ENCODE measurements around the gene SGMS1. TPM values are rescaled to one million over a fixed set of nuclear protein-coding genes. Genes with fewer than 3 reads are reported as not detected.

Gene SGMS1
- total RNA-seq, 3 donors from 2014 or later, result 66.5 to 114 (median 80.1) TPM

- DNase-seq (ENCODE audit: low spot score in 2 of 2), result no peak
- intact Hi-C loops (cut with DNase I; ENCODE audit: low total_unique reads), result no loop called here
Observed at GRCh38 chr10:50351483-50352146, 272.1 kb downstream of the SGMS1 start.

DNA sequence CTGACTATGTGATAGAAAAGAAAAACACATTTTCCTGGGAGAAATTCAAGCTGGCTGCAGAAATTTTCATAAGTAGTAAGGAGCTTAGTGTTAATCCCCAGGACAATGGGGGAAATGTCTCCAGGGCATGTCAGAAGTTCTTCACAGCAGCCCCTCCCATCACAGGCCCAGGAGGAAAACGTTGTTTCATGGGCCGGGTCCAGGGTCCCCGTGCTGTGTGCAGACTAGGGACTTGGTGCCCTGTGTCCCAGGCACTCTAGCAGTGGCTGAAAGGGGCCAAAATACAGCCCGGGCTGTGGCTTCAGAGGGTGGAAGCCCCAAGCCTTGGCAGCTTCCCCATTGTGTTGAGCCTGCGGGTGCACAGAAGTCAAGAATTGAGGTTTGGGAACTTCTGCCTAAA, 273.4 kb downstream of the SGMS1 start:
- no peak for DNase-seq (ENCODE audit: low spot score in 2 of 2)
- no peak overlapping the region for H3K4me3 ChIP-seq
- TF ChIP-seq POLR2AphosphoS5 (IDR thresholded peaks at IDR 0.05) (no peak), POLR2A (IDR thresholded peaks at IDR 0.05) (no peak)
- TF ChIP-seq, protein P1, sequence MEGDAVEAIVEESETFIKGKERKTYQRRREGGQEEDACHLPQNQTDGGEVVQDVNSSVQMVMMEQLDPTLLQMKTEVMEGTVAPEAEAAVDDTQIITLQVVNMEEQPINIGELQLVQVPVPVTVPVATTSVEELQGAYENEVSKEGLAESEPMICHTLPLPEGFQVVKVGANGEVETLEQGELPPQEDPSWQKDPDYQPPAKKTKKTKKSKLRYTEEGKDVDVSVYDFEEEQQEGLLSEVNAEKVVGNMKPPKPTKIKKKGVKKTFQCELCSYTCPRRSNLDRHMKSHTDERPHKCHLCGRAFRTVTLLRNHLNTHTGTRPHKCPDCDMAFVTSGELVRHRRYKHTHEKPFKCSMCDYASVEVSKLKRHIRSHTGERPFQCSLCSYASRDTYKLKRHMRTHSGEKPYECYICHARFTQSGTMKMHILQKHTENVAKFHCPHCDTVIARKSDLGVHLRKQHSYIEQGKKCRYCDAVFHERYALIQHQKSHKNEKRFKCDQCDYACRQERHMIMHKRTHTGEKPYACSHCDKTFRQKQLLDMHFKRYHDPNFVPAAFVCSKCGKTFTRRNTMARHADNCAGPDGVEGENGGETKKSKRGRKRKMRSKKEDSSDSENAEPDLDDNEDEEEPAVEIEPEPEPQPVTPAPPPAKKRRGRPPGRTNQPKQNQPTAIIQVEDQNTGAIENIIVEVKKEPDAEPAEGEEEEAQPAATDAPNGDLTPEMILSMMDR (IDR thresholded peaks at IDR 0.05), result no peak
- no peaks in the 10 kb centered on the region for H3K36me3 ChIP-seq
- no peaks in the 10 kb centered on the region for H3K4me1 ChIP-seq
- no peaks in the 10 kb centered on the region for H3K27me3 ChIP-seq
- H3K9me3 ChIP-seq, result no peaks in the 10 kb centered on the region
- intact Hi-C loops (cut with DNase I; ENCODE audit: low total_unique reads), result no loop called here
- no peak overlapping the region for H3K27ac ChIP-seq

More at GRCh38 chr10:50351483-50352146, 272.1 kb downstream of the SGMS1 start:
- H3K4me3 ChIP-seq, result no peak overlapping the region
- no peaks in the 10 kb centered on the region for H3K4me1 ChIP-seq
- no peaks in the 10 kb centered on the region for H3K9me3 ChIP-seq
- H3K36me3 ChIP-seq, result no peaks in the 10 kb centered on the region
- TF ChIP-seq, protein P1 (IDR thresholded peaks at IDR 0.05), result no peak
- TF ChIP-seq POLR2AphosphoS5 (IDR thresholded peaks at IDR 0.05), result no peak
- TF ChIP-seq POLR2A (IDR thresholded peaks at IDR 0.05), result no peak
- no peaks in the 10 kb centered on the region for H3K27me3 ChIP-seq
- H3K27ac ChIP-seq, result no peak overlapping the region

GRCh38 chr10:50349554-50349953, 274.2 kb downstream of the SGMS1 start:
- DNase-seq (ENCODE audit: low spot score in 2 of 2), result no peak
- H3K27me3 ChIP-seq, result no peaks in the 10 kb centered on the region
- intact Hi-C loops (cut with DNase I; ENCODE audit: low total_unique reads), result no loop called here
- no peak for TF ChIP-seq POLR2AphosphoS5 (IDR thresholded peaks at IDR 0.05)
- no peak for TF ChIP-seq POLR2A (IDR thresholded peaks at IDR 0.05)
- TF ChIP-seq, protein P1 (IDR thresholded peaks at IDR 0.05), result no peak
- no peak overlapping the region for H3K27ac ChIP-seq
- H3K36me3 ChIP-seq, result no peaks in the 10 kb centered on the region
- no peak overlapping the region for H3K4me3 ChIP-seq
- H3K4me1 ChIP-seq, result no peaks in the 10 kb centered on the region
- no peaks in the 10 kb centered on the region for H3K9me3 ChIP-seq

GRCh38 chr10:50347394-50347802, 276.4 kb downstream of the SGMS1 start:
- Histone ChIP-seq H3K4me3 (no peak overlapping the region), H3K36me3 (no peaks in the 10 kb centered on the region), H3K27me3 (no peaks in the 10 kb centered on the region), H3K9me3 (no peaks in the 10 kb centered on the region), H3K4me1 (no peaks in the 10 kb centered on the region), H3K27ac (no peak overlapping the region)
- TF ChIP-seq, protein P1 (IDR thresholded peaks at IDR 0.05), result no peak
- no peak for TF ChIP-seq POLR2A (IDR thresholded peaks at IDR 0.05)
- TF ChIP-seq POLR2AphosphoS5 (IDR thresholded peaks at IDR 0.05), result no peak
- no peak for DNase-seq (ENCODE audit: low spot score in 2 of 2)
- intact Hi-C loops (cut with DNase I; ENCODE audit: low total_unique reads), result no loop called here

DNA sequence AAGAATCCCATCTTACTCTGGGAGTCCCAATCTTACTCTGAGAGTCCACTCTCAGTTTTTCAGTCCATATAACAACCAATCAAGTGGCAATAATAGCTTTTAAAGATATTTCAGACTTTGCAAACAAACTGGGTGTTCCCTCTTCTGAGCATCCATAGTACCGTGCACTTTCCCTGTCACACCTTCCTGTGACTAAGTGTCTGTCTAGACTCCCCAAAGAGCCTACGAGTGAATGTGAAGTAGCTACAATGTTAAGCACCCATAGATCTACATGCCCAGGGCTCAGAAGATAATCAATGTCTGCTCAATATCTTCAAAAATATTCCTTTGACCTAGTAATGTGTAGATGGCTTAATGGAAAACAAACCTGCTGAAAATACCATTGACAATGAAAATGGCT, 276.8 kb downstream of the SGMS1 start:
- Histone ChIP-seq H3K36me3 (no peaks in the 10 kb centered on the region), H3K4me1 (no peaks in the 10 kb centered on the region), H3K27ac (no peak overlapping the region), H3K27me3 (no peaks in the 10 kb centered on the region), H3K9me3 (no peaks in the 10 kb centered on the region), H3K4me3 (no peak overlapping the region)
- TF ChIP-seq, protein P1 (IDR thresholded peaks at IDR 0.05), result no peak
- no peak for TF ChIP-seq POLR2A (IDR thresholded peaks at IDR 0.05)
- no peak for TF ChIP-seq POLR2AphosphoS5 (IDR thresholded peaks at IDR 0.05)
- DNase-seq (ENCODE audit: low spot score in 2 of 2), result no peak
- intact Hi-C loops (cut with DNase I; ENCODE audit: low total_unique reads), result no loop called here

Measured in breast epithelium (tissue), 4 donors.